Mesenchymal stem cell (in vitro differentiated cells and primary cell): ENCODE data around the gene TNFSF11.

ENCODE experiments used
- DNase-seq: peaks from one replicate; pipeline ENCODE4 v3.0.0-alpha.2; 2013
- H2AFZ ChIP-seq: one replicate; pipeline ENCODE4 v1.6.1; 2013; ENCODE audit warnings: low read depth, mild to moderate bottlenecking, control low read depth, inconsistent platforms, low read length, moderate library complexity
- H2AK5ac ChIP-seq: 2 replicates; pipeline ENCODE4 v1.6.1; 2013; ENCODE audit warnings: low read length, moderate library complexity, mild to moderate bottlenecking, inconsistent platforms; ENCODE audit not compliant: severe bottlenecking
- H2BK120ac ChIP-seq: one replicate; pipeline ENCODE4 v1.6.1; 2013; ENCODE audit warnings: low read depth, mild to moderate bottlenecking, inconsistent platforms, low read length, moderate library complexity
- H2BK12ac ChIP-seq, 2 experiments: one replicate each; pipeline ENCODE4 v1.6.1; 2013; ENCODE audit warnings: inconsistent platforms in 2 of 2, low read length in 2 of 2, mild to moderate bottlenecking in 2 of 2, moderate library complexity in 2 of 2, control low read depth in 1 of 2
- H2BK15ac ChIP-seq: one replicate; pipeline ENCODE4 v1.6.1; 2013; ENCODE audit warnings: mild to moderate bottlenecking, low read depth, inconsistent platforms; ENCODE audit not compliant: poor library complexity, severe bottlenecking
- H2BK5ac ChIP-seq: 2 replicates; pipeline ENCODE4 v1.6.1; 2013; ENCODE audit warnings: low read depth, mild to moderate bottlenecking, low read length, control low read depth, inconsistent platforms; ENCODE audit not compliant: poor library complexity, severe bottlenecking
- H3K14ac ChIP-seq, 2 experiments: one replicate each; pipeline ENCODE4 v1.6.1; 2013; ENCODE audit warnings: inconsistent platforms in 2 of 2, low read length in 2 of 2, control low read depth in 1 of 2, mild to moderate bottlenecking in 1 of 2, moderate library complexity in 1 of 2
- H3K18ac ChIP-seq, 2 experiments: one replicate each; pipeline ENCODE4 v1.6.1; 2013; ENCODE audit warnings: inconsistent platforms in 2 of 2, low read length in 2 of 2, control low read depth in 1 of 2, low read depth in 1 of 2, mild to moderate bottlenecking in 1 of 2
- H3K23ac ChIP-seq, 2 experiments: one replicate each; pipeline ENCODE4 v1.6.1; 2013; ENCODE audit warnings: inconsistent platforms in 2 of 2, low read length in 2 of 2, mild to moderate bottlenecking in 2 of 2, moderate library complexity in 2 of 2, control low read depth in 1 of 2
- H3K27ac ChIP-seq: 2 replicates; pipeline ENCODE4 v1.5.1; 2013; ENCODE audit warnings: mild to moderate bottlenecking, moderate library complexity, low read length, control low read depth, inconsistent platforms; ENCODE audit not compliant: poor library complexity, severe bottlenecking
- H3K27me3 ChIP-seq, 2 experiments: 2 replicates each; pipeline versions ENCODE4 v1.6.1 to v1.7.0; 2013; ENCODE audit warnings: low read length in 2 of 2, mild to moderate bottlenecking in 2 of 2, moderate library complexity in 2 of 2, control low read depth in 1 of 2, inconsistent platforms in 1 of 2; ENCODE audit not compliant: control insufficient read depth in 1 of 2, insufficient read depth in 1 of 2
- H3K36me3 ChIP-seq, 2 experiments: 2 replicates each; pipeline versions ENCODE4 v1.6.1 to v1.7.0; 2013; ENCODE audit warnings: low read length in 2 of 2, control low read depth in 1 of 2, inconsistent platforms in 1 of 2, low read depth in 1 of 2, mild to moderate bottlenecking in 1 of 2; ENCODE audit not compliant: insufficient read depth in 2 of 2, control insufficient read depth in 1 of 2
- H3K4ac ChIP-seq, 2 experiments: one replicate each; pipeline ENCODE4 v1.6.1; 2013; ENCODE audit warnings: inconsistent platforms in 2 of 2, low read length in 2 of 2, mild to moderate bottlenecking in 2 of 2, moderate library complexity in 2 of 2, control low read depth in 1 of 2, low read depth in 1 of 2
- H3K4me1 ChIP-seq: 2 replicates; pipeline ENCODE4 v1.6.1; 2013; ENCODE audit warnings: low read depth, low read length, control low read depth; ENCODE audit not compliant: control insufficient read depth, insufficient read depth
- H3K4me2 ChIP-seq: 2 replicates; pipeline ENCODE4 v1.6.1; 2013; ENCODE audit warnings: low read length, mild to moderate bottlenecking, inconsistent platforms; ENCODE audit not compliant: poor library complexity, severe bottlenecking
- H3K4me3 ChIP-seq, 2 experiments: 2 replicates each; pipeline versions ENCODE4 v1.5.1 to v1.7.0; 2013; ENCODE audit warnings: low read length in 2 of 2, mild to moderate bottlenecking in 2 of 2, control low read depth in 1 of 2, low read depth in 1 of 2; ENCODE audit not compliant: insufficient read depth in 1 of 2
- H3K79me1 ChIP-seq: replicated peaks from 2 replicates; pipeline ENCODE4 v1.6.1; 2013; ENCODE audit warnings: mild to moderate bottlenecking, control low read depth, low read length, inconsistent platforms; ENCODE audit not compliant: poor library complexity, severe bottlenecking
- H3K9ac ChIP-seq: 2 replicates; pipeline ENCODE4 v1.7.0; 2013; ENCODE audit warnings: mild to moderate bottlenecking, low read length, moderate library complexity
- H3K9me3 ChIP-seq: 2 replicates; pipeline ENCODE4 v1.7.0; 2013; ENCODE audit warnings: mild to moderate bottlenecking, low read length; ENCODE audit not compliant: control insufficient read depth
- H4K8ac ChIP-seq: one replicate; pipeline ENCODE4 v1.6.1; 2013; ENCODE audit warnings: inconsistent platforms, mild to moderate bottlenecking, low read length, moderate library complexity
- H4K91ac ChIP-seq: one replicate; pipeline ENCODE4 v1.6.1; 2013; ENCODE audit warnings: mild to moderate bottlenecking, low read length, inconsistent platforms
- WGBS: methylation state at CpG from one replicate; pipeline ENCODE4 v1.1.7; 2013; ENCODE audit warnings: mixed read lengths; 5-methylcytosine and 5-hydroxymethylcytosine counted together

Gene TNFSF11

GRCh38 chr13:42656161-42656560 is 82.2 kb downstream of the TNFSF11 start:
- no peak for DNase-seq
- H3K4me2 ChIP-seq: no peak overlapping the region
- no peak overlapping the region for H3K18ac ChIP-seq
- H4K8ac ChIP-seq: no peak overlapping the region
- H3K79me1 ChIP-seq: no peaks in the 10 kb centered on the region
- no peak overlapping the region for H4K91ac ChIP-seq
- no peak overlapping the region for H2AFZ ChIP-seq
- no peaks in the 10 kb centered on the region for H3K36me3 ChIP-seq
- no peak overlapping the region for H2BK12ac ChIP-seq
- no peak overlapping the region for H3K23ac ChIP-seq
- no peak overlapping the region for H2AK5ac ChIP-seq
- no peaks in the 10 kb centered on the region for H3K9me3 ChIP-seq
- H3K27me3 ChIP-seq: peaks cover 0 to 23% of the 10 kb centered on the region in 2 experiments
- H3K9ac ChIP-seq: no peak overlapping the region
- no peak overlapping the region for H3K27ac ChIP-seq
- H2BK120ac ChIP-seq: no peak overlapping the region
- H3K4me3 ChIP-seq: no peak overlapping the region
- no peaks in the 10 kb centered on the region for H3K4me1 ChIP-seq
- no peak overlapping the region for H2BK5ac ChIP-seq
- WGBS: 0% methylated on average over 1 of the region's 1 CpG
- no peak overlapping the region for H3K4ac ChIP-seq
- no peak overlapping the region for H3K14ac ChIP-seq
- no peak overlapping the region for H2BK15ac ChIP-seq

- Histone ChIP-seq H2BK120ac (no peak overlapping the region), H3K79me1 (no peaks in the 10 kb centered on the region), H2BK5ac (no peak overlapping the region), H3K9me3 (no peaks in the 10 kb centered on the region), H3K36me3 (no peaks in the 10 kb centered on the region), H4K8ac (no peak overlapping the region), H3K4ac (no peak overlapping the region), H3K4me1 (no peaks in the 10 kb centered on the region), H3K9ac (no peak overlapping the region), H3K27ac (no peak overlapping the region), H3K27me3 (peaks cover 0 to 23% of the 10 kb centered on the region in 2 experiments), H4K91ac (no peak overlapping the region), H3K14ac (no peak overlapping the region), H3K23ac (no peak overlapping the region), H3K4me3 (no peak overlapping the region), H2AK5ac (no peak overlapping the region), H3K4me2 (no peak overlapping the region), H2AFZ (no peak overlapping the region), H2BK15ac (no peak overlapping the region), H3K18ac (no peak overlapping the region), H2BK12ac (no peak overlapping the region)
- DNase-seq: no peak
- WGBS: 89% methylated on average over 3 of the region's 5 CpGs
These were observed 83.0 kb downstream of the TNFSF11 start for GRCh38 chr13:42656958-42657357.
